Chondrocyte (in vitro differentiated cells): ENCODE data around the gene TAF11. TPM values are rescaled to one million over a fixed set of nuclear protein-coding genes. Genes with fewer than 3 reads are reported as not detected.

Experiments
- DNase-seq: peaks from one replicate; pipeline ENCODE4 v3.0.0; 2021; ENCODE audit warnings: mixed read lengths, low spot score
- H3K27ac Mint-ChIP-seq: one replicate; pipeline ENCODE4 v1.8.0; 2021; ENCODE audit warnings: mild to moderate bottlenecking, moderate library complexity, mixed read lengths; ENCODE audit not compliant: unreplicated experiment
- H3K27me3 Mint-ChIP-seq: 2 replicates; pipeline ENCODE4 v1.8.0; 2021; ENCODE audit warnings: low read depth, mixed read lengths
- H3K36me3 Mint-ChIP-seq: 2 replicates; pipeline ENCODE4 v1.8.0; 2021; ENCODE audit warnings: low read depth, mixed read lengths
- H3K4me1 Mint-ChIP-seq: 2 replicates; pipeline ENCODE4 v1.8.0; 2021; ENCODE audit warnings: low read depth, mild to moderate bottlenecking, mixed read lengths
- H3K4me3 Mint-ChIP-seq: one replicate; pipeline ENCODE4 v1.8.0; 2021; ENCODE audit warnings: mild to moderate bottlenecking, moderate library complexity, mixed read lengths; ENCODE audit not compliant: unreplicated experiment
- H3K9me3 Mint-ChIP-seq: 2 replicates; pipeline ENCODE4 v1.8.0; 2021; ENCODE audit warnings: low read depth, mixed read lengths
- CTCF ChIP-seq: fragments of 200-600 bp; sonication (generic); IDR thresholded peaks from 2 replicates; pipeline ENCODE4 v1.5.0; 2021; ENCODE audit warnings: antibody characterized with exemption, mild to moderate bottlenecking, moderate library complexity
- total RNA-seq: library from RNA; stranded (reverse); gene quantifications from 3 replicates; pipeline ENCODE4 v1.2.1, GENCODE V29; 2021

TAF11 gene
- total RNA-seq, 1 donor from 2014 or later: 30.5 TPM

GRCh38 chr6:34912715-34913464 is 25.0 kb upstream of the TAF11 start:
- no peak for TF ChIP-seq CTCF
- Mint-ChIP-seq H3K4me3 (no peak overlapping the region), H3K9me3 (no peaks in the 10 kb centered on the region), H3K27me3 (no peaks in the 10 kb centered on the region), H3K27ac (no peak overlapping the region), H3K36me3 (no peaks in the 10 kb centered on the region), H3K4me1 (peaks cover 40% of the 10 kb centered on the region)
- DNase-seq: no peak

DNA sequence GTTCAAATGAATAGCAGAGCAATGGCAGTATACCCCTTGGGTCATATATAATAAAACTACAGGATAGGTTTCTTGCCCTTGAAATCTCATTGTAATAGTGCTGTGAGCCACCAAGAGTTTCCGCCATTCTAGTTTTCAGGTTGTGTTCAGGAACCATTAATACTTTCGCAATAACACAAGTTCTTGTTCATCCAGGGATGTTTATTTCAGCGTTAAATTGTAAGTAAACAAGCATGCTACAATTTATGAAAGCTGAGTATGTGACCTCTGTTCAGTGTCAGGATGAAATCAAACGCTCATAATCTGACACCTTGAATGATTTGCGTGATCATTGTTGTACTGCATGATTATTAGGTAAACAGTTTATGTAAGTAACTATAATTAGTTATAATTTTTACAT is 24.0 kb upstream of the TAF11 start:
- Mint-ChIP-seq H3K4me3 (no peak overlapping the region), H3K27me3 (no peaks in the 10 kb centered on the region), H3K9me3 (no peaks in the 10 kb centered on the region), H3K27ac (no peak overlapping the region), H3K4me1 (peaks cover 37% of the 10 kb centered on the region), H3K36me3 (no peaks in the 10 kb centered on the region)
- no peak for TF ChIP-seq CTCF
- DNase-seq: no peak

- no peaks in the 10 kb centered on the region for H3K27me3 Mint-ChIP-seq
- H3K27ac Mint-ChIP-seq: no peak overlapping the region
- peaks cover 21% of the 10 kb centered on the region for H3K4me1 Mint-ChIP-seq
- H3K36me3 Mint-ChIP-seq: no peaks in the 10 kb centered on the region
- no peak overlapping the region for H3K4me3 Mint-ChIP-seq
- no peaks in the 10 kb centered on the region for H3K9me3 Mint-ChIP-seq
- no peak for DNase-seq
- no peak for TF ChIP-seq CTCF
These were observed 21.6 kb upstream of the TAF11 start for GRCh38 chr6:34909320-34909883.

DNA sequence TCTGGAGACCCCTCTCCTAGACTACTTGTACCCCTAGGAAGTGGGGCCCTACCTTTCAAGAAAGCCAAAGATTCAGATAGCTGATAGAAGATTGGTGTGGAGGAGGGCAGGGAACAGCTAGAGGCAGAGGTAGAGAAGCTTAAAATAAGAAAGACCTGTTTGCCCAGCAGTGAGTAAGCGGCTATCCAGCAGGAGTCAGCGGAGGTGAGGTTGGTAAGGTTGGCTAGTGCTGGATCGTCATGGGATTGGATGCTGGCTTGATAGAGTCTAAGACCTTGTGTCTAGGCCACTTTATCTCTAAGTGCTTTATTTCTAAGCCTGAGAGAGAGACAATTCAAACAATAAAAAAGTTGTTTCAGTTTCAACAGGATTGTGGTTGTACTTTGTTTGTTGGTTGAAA is 20.4 kb upstream of the TAF11 start:
- no peaks in the 10 kb centered on the region for H3K9me3 Mint-ChIP-seq
- DNase-seq: no peak
- no peaks in the 10 kb centered on the region for H3K36me3 Mint-ChIP-seq
- no peak overlapping the region for H3K4me3 Mint-ChIP-seq
- TF ChIP-seq CTCF: no peak
- no peaks in the 10 kb centered on the region for H3K27me3 Mint-ChIP-seq
- peaks cover 15% of the 10 kb centered on the region for H3K4me1 Mint-ChIP-seq
- H3K27ac Mint-ChIP-seq: no peak overlapping the region

DNA sequence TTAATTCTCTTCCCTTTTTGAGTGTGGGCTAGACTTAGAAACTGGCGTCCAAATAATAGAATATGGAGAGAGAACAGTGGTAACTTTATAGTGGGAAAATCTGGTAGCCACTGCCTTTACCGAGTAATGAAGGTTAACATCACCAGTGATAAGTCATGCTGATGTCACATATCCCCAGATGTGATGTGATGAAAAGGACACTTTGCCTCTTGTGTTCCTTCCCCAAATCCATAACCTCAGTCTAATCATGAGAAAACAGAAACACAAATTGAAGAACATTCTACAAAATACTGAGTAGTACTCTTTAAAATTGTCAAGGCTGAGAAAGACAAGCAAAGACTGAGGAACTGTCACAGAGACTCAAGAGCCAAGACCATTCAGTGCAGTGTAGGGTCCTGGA is 19.0 kb upstream of the TAF11 start:
- Mint-ChIP-seq H3K9me3 (no peaks in the 10 kb centered on the region), H3K27ac (no peak overlapping the region), H3K4me1 (peaks cover 12% of the 10 kb centered on the region), H3K36me3 (no peaks in the 10 kb centered on the region), H3K4me3 (no peak overlapping the region), H3K27me3 (no peaks in the 10 kb centered on the region)
- TF ChIP-seq CTCF: no peak
- no peak for DNase-seq
